ENCODE results near the gene PFN4. TPM values are rescaled to one million over a fixed set of nuclear protein-coding genes. Genes with fewer than 3 reads are reported as not detected.

PFN4 gene
- total and polyA plus RNA-seq, 9 of the 15 experiments (the other 6 are each of a cell fraction or from before 2014, with no cell fraction given): 0.07 to 0.54 (median 0.31) TPM; not detected in 2

DNA sequence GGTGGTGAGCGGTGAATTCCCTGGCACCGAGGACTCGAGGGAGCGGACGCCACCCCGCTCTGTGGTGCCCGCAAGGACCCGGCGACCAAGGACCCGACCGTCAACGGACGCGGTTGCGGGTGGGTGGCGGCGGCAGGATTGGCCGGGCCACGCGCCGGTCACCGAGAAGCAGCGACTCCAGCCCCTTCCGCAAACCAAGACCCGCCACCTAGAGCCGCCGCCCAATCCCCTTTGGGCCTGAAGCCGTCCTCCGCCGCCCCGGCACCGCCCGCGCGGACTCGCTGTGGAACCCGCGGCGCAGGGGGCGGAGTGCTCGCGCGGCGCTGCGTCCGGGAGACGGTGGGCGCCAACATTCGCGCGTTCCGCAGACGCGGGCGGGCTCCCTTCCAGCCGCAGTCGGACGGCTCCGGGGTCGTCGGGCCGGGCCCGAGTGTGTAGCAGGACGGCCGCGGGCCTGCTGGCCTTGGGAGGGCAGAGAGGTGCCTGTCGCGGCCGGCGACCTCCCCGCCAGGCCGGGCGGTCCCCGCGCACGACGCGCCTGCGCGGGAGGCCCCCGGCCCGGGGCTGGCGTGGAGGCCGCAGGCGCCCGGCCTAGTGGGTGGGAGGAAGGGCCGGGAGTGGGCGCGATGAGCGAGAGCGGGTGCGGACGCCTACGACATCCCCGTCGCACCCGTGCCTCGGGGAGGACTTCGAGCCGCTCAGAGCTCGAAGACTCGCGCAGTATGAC lies at the start of gene PFN4, which contains the start of gene FAM228B (continued):
- TF ChIP-seq HDGF (IDR thresholded peaks at IDR 0.05): no peak
- TF ChIP-seq RBM17 (IDR thresholded peaks at IDR 0.05; ENCODE audit: borderline replicate concordance, low read depth, low read length): no peak
- no peak for TF ChIP-seq ESRRB (CRISPR knock-in tag; IDR thresholded peaks at IDR 0.05; ENCODE audit: borderline replicate concordance)
- TF ChIP-seq NFE2 (IDR thresholded peaks at IDR 0.05; ENCODE audit: low read depth): no peak
- TF ChIP-seq CCNT2 (IDR thresholded peaks at IDR 0.05; ENCODE audit: borderline replicate concordance, extremely low read depth, insufficient read length, low read depth, low read length): peak; percentile 69
- TF ChIP-seq, protein P1, sequence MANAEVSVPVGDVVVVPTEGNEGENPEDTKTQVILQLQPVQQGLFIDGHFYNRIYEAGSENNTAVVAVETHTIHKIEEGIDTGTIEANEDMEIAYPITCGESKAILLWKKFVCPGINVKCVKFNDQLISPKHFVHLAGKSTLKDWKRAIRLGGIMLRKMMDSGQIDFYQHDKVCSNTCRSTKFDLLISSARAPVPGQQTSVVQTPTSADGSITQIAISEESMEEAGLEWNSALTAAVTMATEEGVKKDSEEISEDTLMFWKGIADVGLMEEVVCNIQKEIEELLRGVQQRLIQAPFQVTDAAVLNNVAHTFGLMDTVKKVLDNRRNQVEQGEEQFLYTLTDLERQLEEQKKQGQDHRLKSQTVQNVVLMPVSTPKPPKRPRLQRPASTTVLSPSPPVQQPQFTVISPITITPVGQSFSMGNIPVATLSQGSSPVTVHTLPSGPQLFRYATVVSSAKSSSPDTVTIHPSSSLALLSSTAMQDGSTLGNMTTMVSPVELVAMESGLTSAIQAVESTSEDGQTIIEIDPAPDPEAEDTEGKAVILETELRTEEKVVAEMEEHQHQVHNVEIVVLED (CRISPR knock-in tag; IDR thresholded peaks at IDR 0.05): peak; percentile 62
- no peak for TF ChIP-seq SMARCA5 (IDR thresholded peaks at IDR 0.05)
- no peak; the same call in 1 of the 2 replicates for TF ChIP-seq NR2C2 (CRISPR knock-in tag; IDR thresholded peaks at IDR 0.05)
- TF ChIP-seq NR2C2 (tag; IDR thresholded peaks at IDR 0.05): peak; percentile 33; the same call in 1 of the 2 replicates
- TF ChIP-seq RBM14 (IDR thresholded peaks at IDR 0.05; ENCODE audit: borderline replicate concordance, insufficient read depth, low read depth, low read length): no peak
- no peak for TF ChIP-seq ZNF41 (CRISPR knock-in tag; conservative IDR thresholded peaks at IDR 0.05)
- TF ChIP-seq ZNF444 (CRISPR knock-in tag; IDR thresholded peaks at IDR 0.05): no peak
- TF ChIP-seq, protein P2, sequence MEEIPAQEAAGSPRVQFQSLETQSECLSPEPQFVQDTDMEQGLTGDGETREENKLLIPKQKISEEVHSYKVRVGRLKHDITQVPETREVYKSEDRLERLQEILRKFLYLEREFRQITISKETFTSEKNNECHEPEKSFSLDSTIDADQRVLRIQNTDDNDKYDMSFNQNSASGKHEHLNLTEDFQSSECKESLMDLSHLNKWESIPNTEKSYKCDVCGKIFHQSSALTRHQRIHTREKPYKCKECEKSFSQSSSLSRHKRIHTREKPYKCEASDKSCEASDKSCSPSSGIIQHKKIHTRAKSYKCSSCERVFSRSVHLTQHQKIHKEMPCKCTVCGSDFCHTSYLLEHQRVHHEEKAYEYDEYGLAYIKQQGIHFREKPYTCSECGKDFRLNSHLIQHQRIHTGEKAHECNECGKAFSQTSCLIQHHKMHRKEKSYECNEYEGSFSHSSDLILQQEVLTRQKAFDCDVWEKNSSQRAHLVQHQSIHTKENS (CRISPR knock-in tag; IDR thresholded peaks at IDR 0.05): no peak
- no peak for TF ChIP-seq ZNF408 (CRISPR knock-in tag; IDR thresholded peaks at IDR 0.05; ENCODE audit: low read depth)
- no peak for TF ChIP-seq ETV6 (IDR thresholded peaks at IDR 0.05; ENCODE audit: borderline replicate concordance in 1 of 2, low read depth in 2 of 2, low read length in 1 of 2)
- TF ChIP-seq ETV6 (CRISPR knock-in tag; IDR thresholded peaks at IDR 0.05; ENCODE audit: borderline replicate concordance): no peak
- TF ChIP-seq HNRNPLL (IDR thresholded peaks at IDR 0.05; ENCODE audit: low read depth, low read length, poor library complexity, severe bottlenecking): peak; percentile 64
- no peak for TF ChIP-seq FOXP1 (CRISPR knock-in tag; IDR thresholded peaks at IDR 0.05)
- no peak for TF ChIP-seq ARNT (IDR thresholded peaks at IDR 0.05)
- no peak for TF ChIP-seq SP1 (CRISPR knock-in tag; IDR thresholded peaks at IDR 0.05)
- TF ChIP-seq SIN3A (IDR thresholded peaks at IDR 0.05; ENCODE audit: borderline replicate concordance in 2 of 2, control insufficient read depth in 1 of 2, low read depth in 2 of 2, low read length in 2 of 2): 0 out of 4 replicates have a peak, but pooled peaks of 1 of the 2 experiments have one; percentile 37
- TF ChIP-seq SRSF7 (optimal IDR thresholded peaks at IDR 0.05; ENCODE audit: low read depth, low read length): no peak
- TF ChIP-seq XRCC5 (IDR thresholded peaks at IDR 0.05; ENCODE audit: low read depth, low read length): 0 out of 2 replicates have a peak, but pooled peaks have one; percentile 17
- no peak for TF ChIP-seq SIX5 (IDR thresholded peaks at IDR 0.05; ENCODE audit: borderline replicate concordance in 1 of 2, insufficient read depth in 1 of 2, low read depth in 1 of 2, low read length in 2 of 2)
- no peak for TF ChIP-seq GTF2A2 (tag; IDR thresholded peaks at IDR 0.05)
- TF ChIP-seq NFIX (CRISPR knock-in tag; IDR thresholded peaks at IDR 0.05; ENCODE audit: low read depth): no peak
